ENCODE data around the gene TH.

Gene TH

DNA sequence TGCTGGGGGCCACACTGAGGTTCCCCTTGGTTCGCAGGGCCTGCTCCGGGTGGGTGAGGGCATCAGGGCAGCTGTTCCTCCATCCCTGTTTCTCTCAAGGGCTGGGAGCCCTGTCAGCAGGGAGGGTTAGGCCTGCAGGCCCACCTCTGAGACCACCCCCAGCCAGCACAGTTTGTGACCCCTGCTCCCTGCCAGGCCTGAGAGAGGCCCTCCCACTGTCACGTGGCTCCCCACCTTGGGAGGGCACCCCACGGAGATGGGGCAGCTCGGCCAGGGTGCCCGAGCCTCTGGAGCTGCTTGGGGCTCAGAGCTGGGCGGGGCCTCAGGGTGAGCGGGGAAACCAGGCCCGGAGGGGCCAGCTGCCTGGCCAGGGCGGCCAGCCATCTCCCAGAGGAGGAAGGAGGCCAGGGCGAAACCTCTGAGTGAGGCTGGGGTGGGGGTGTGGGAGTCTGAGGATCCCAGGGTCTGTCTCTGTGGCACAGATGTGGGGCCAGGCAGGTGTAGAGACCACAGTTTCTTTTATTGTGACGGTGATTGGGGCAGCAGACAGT is 8.1 kb downstream of the TH start:
- H3K4me1 ChIP-seq (ENCODE audit: control insufficient read depth in 1 of 2, insufficient read depth in 1 of 2, low read depth in 1 of 2, low read length in 1 of 2) = no peaks in the 10 kb centered on the region
- H3K27me3 ChIP-seq = peaks cover 37% of the 10 kb centered on the region
- H3K4me3 ChIP-seq (ENCODE audit: low read depth in 1 of 2, low read length in 1 of 2) = no peak overlapping the region
- H3K9me3 ChIP-seq = no peaks in the 10 kb centered on the region
- H3K27ac ChIP-seq = no peak overlapping the region
- H3K36me3 ChIP-seq = no peaks in the 10 kb centered on the region
- TF ChIP-seq, protein P1, sequence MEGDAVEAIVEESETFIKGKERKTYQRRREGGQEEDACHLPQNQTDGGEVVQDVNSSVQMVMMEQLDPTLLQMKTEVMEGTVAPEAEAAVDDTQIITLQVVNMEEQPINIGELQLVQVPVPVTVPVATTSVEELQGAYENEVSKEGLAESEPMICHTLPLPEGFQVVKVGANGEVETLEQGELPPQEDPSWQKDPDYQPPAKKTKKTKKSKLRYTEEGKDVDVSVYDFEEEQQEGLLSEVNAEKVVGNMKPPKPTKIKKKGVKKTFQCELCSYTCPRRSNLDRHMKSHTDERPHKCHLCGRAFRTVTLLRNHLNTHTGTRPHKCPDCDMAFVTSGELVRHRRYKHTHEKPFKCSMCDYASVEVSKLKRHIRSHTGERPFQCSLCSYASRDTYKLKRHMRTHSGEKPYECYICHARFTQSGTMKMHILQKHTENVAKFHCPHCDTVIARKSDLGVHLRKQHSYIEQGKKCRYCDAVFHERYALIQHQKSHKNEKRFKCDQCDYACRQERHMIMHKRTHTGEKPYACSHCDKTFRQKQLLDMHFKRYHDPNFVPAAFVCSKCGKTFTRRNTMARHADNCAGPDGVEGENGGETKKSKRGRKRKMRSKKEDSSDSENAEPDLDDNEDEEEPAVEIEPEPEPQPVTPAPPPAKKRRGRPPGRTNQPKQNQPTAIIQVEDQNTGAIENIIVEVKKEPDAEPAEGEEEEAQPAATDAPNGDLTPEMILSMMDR (IDR thresholded peaks at IDR 0.05) = no peak

- Histone ChIP-seq H3K4me1 (ENCODE audit: control insufficient read depth in 1 of 2, insufficient read depth in 1 of 2, low read depth in 1 of 2, low read length in 1 of 2) (no peaks in the 10 kb centered on the region), H3K9me3 (no peaks in the 10 kb centered on the region), H3K27me3 (peaks cover 10% of the 10 kb centered on the region), H3K4me3 (ENCODE audit: low read depth in 1 of 2, low read length in 1 of 2) (no peak within 1 kb of the TSS), H3K27ac (no peak within 1 kb of the TSS), H3K36me3 (no peaks in the 10 kb centered on the region)
- TF ChIP-seq, protein P1 (IDR thresholded peaks at IDR 0.05) = no peak
These were observed 10.8 kb downstream of the TH start, which contains the start of gene INS for GRCh38 chr11:2160736-2161259. TSS of gene INS (minus strand) at chr11:2161209. CDS start at chr11:2160971, 238 bp downstream.

DNA sequence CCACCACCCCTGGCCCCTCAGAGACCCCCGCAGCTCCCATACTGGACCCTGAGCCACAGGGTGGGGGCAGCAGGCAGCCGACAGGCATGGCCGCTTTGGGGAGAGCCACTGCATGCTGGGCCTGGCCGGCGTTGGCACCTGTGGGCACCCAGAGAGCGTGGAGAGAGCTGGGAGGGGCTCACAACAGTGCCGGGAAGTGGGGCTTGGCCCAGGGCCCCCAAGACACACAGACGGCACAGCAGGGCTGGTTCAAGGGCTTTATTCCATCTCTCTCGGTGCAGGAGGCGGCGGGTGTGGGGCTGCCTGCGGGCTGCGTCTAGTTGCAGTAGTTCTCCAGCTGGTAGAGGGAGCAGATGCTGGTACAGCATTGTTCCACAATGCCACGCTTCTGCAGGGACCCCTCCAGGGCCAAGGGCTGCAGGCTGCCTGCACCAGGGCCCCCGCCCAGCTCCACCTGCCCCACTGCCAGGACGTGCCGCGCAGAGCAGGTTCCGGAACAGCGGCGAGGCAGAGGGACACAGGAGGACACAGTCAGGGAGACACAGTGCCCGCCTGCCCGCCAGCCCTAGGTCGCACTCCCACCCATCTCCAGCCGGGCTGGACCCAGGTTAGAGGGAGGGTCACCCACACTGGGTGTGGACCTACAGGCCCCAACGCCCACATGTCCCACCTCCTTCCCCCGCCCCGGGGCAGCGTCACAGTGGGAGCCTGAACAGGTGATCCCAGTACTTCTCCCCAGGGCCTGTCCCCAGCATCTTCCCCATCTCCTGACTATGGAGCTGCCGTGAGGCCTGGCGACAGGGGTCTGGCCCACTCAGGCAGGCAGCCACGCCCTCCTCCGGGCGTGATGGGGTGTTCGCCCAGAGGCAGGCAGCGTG is 11.8 kb downstream of the TH start:
- H3K4me3 ChIP-seq (ENCODE audit: low read depth in 1 of 2, low read length in 1 of 2) = no peak overlapping the region
- TF ChIP-seq, protein P1 (IDR thresholded peaks at IDR 0.05) = no peak
- H3K27ac ChIP-seq = no peak overlapping the region
- peaks cover under 1% of the 10 kb centered on the region for H3K27me3 ChIP-seq
- H3K4me1 ChIP-seq (ENCODE audit: control insufficient read depth in 1 of 2, insufficient read depth in 1 of 2, low read depth in 1 of 2, low read length in 1 of 2) = no peaks in the 10 kb centered on the region
- no peaks in the 10 kb centered on the region for H3K36me3 ChIP-seq
- H3K9me3 ChIP-seq = no peaks in the 10 kb centered on the region

- Histone ChIP-seq H3K27me3 (peaks cover 3% of the 10 kb centered on the region), H3K27ac (no peak overlapping the region), H3K4me3 (ENCODE audit: low read depth in 1 of 2, low read length in 1 of 2) (no peak overlapping the region), H3K36me3 (no peaks in the 10 kb centered on the region), H3K9me3 (no peaks in the 10 kb centered on the region), H3K4me1 (ENCODE audit: control insufficient read depth in 1 of 2, insufficient read depth in 1 of 2, low read depth in 1 of 2, low read length in 1 of 2) (no peaks in the 10 kb centered on the region)
- TF ChIP-seq, protein P1 (IDR thresholded peaks at IDR 0.05) = no peak
These were observed 12.6 kb downstream of the TH start for GRCh38 chr11:2158966-2159365.

DNA sequence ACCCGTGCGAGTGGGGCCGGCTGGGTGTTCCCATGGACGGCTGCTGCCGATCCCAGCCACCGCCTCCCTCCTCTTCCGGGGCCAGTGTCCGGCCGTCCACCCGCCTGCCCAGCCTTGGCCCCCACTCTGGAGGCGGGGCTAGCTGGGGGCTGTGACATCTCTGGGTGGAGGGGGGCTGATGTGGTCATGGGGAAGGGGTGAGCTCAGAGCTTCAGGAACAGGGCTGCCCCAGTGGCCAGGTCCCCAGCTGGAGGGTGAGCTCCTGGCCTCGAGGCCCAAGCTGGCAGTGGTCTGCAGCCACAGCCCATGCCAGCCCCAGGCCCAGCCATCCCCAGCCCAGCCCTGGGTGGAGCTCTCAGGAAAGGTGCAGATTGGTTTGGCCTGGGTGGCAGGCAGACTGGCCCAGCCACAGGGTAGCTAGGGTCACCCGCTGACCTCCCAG is 13.3 kb downstream of the TH start:
- Histone ChIP-seq H3K36me3 (no peaks in the 10 kb centered on the region), H3K9me3 (no peaks in the 10 kb centered on the region), H3K4me3 (ENCODE audit: low read depth in 1 of 2, low read length in 1 of 2) (no peak overlapping the region), H3K27me3 (peaks cover 9% of the 10 kb centered on the region), H3K4me1 (ENCODE audit: control insufficient read depth in 1 of 2, insufficient read depth in 1 of 2, low read depth in 1 of 2, low read length in 1 of 2) (no peaks in the 10 kb centered on the region), H3K27ac (no peak overlapping the region)
- TF ChIP-seq, protein P1 (IDR thresholded peaks at IDR 0.05) = no peak
